Motor neuron (in vitro differentiated cells): Measurements from ENCODE around the gene ELL2. TPM values are rescaled to one million over a fixed set of nuclear protein-coding genes. Genes with fewer than 3 reads are reported as not detected.
A peak's percentile ranks its signal among the peaks of the same experiment; 100 is the strongest.
"Not testable (repeated sequence)": the region's sequence is repeated elsewhere in the genome, so short reads cannot be mapped to it uniquely, and the experiment has no call there.

ENCODE experiments used
- ATAC-seq, 8 experiments: fragments of 200-7000 bp; cut with Tn5 transposase; replicated peaks in 6 of 8; 2 replicates each; pipeline ENCODE4 v1.8.0; 2021; ENCODE audit warnings: mild to moderate bottlenecking in 8 of 8, moderate library complexity in 8 of 8
- H3K27ac ChIP-seq, 2 donors: fragments of 250-450 bp; sonication (Bioruptor Pico); 2 replicates each; pipeline ENCODE4 v1.9.0; 2021; ENCODE audit warnings: antibody characterized with exemption in 2 of 2, mild to moderate bottlenecking in 2 of 2, moderate library complexity in 1 of 2
- H3K4me1 ChIP-seq, 2 donors: fragments of 250-450 bp; sonication (Bioruptor Pico); replicated peaks in 1 of 2; 2 replicates each; pipeline ENCODE4 v1.6.1; 2021; ENCODE audit warnings: antibody characterized with exemption in 2 of 2, mild to moderate bottlenecking in 2 of 2, moderate library complexity in 1 of 2
- H3K4me3 ChIP-seq, 5 donors: fragments of 250-450 bp; sonication (Bioruptor Pico); 2 replicates each; pipeline ENCODE4 v1.9.0; 2021; ENCODE audit warnings: antibody characterized with exemption in 5 of 5, mild to moderate bottlenecking in 5 of 5, moderate library complexity in 4 of 5
- WGBS, 10 experiments: fragments of 450-650 bp; shearing (Covaris generic); methylation state at CpG; one replicate each; pipeline ENCODE4 v1.0.0; 2022; 5-methylcytosine and 5-hydroxymethylcytosine counted together
- in situ Hi-C, 9 experiments: fragments of 400-800 bp; cut with MboI; loops; one replicate each; pipeline ENCODE4 v1.15.0; 2021; ENCODE audit warnings: low sequenced_read_pairs in 9 of 9, low pct_unique_long_range_greater_than_20kb in 2 of 9; ENCODE audit not compliant: unreplicated experiment in 9 of 9
- total RNA-seq, 8 experiments: library from RNA; unstranded; fragments of 300-600 nt; gene quantifications; 2 replicates each; pipeline versions ENCODE4 v1.2.3 to v1.2.4, GENCODE V29; 2022

The ELL2 gene
- total RNA-seq, 8 experiments from 2014 or later = 3.4 to 46.2 (median 19.2) TPM

DNA sequence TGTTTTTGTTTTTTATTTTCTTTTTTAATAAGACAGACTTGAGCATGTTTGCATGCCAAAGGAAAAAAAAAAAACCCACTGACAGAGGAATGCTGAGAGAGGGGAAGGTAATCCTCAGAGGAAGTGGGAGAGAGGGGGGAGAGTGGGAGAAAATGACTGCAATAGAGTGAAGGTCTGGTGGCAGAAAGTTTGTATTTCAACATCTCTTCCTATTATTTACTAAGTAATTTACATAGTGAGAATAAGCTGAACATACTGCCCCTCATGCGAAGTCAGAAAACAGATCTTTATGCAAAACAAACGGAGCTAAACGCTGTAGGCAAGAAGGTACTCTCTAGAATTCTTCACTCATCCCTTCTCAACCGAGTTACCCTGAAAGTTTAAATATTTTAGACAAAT lies 45.0 kb downstream of the ELL2 start:
- in situ Hi-C loops = no loop called here
- WGBS, 10 experiments = 32 to 100% (median 93%) methylated on average over 1 to 4 of the region's 4 CpGs; no CpG with 5 or more reads in 2 of the 10 experiments
- H3K4me1 ChIP-seq = peaks cover 0 to 5% of the 10 kb centered on the region in 2 donors
- H3K27ac ChIP-seq = no peak overlapping the region
- ATAC-seq = peak in 1 of 8 experiments; percentile 69
- H3K4me3 ChIP-seq = no peak overlapping the region

GRCh38 chr5:95915999-95916686 lies 45.5 kb downstream of the ELL2 start:
- WGBS, 10 experiments = 61 to 100% (median 87%) methylated on average over 1 to 3 of the region's 3 CpGs; no CpG with 5 or more reads in 1 of the 10 experiments
- Histone ChIP-seq H3K4me3 (no peak overlapping the region), H3K4me1 (peaks cover 0 to 5% of the 10 kb centered on the region in 2 donors), H3K27ac (no peak overlapping the region)
- no peak for ATAC-seq
- in situ Hi-C loops = no loop called here

- H3K4me3 ChIP-seq = no peak overlapping the region
- H3K27ac ChIP-seq = no peak overlapping the region
- ATAC-seq = no peak
- WGBS, 10 experiments = 80 to 100% (median 90%) methylated on average over 1 to 6 of the region's 6 CpGs
- peaks cover 0 to 5% of the 10 kb centered on the region in 2 donors for H3K4me1 ChIP-seq
- in situ Hi-C loops = no loop called here
Observed at GRCh38 chr5:95913663-95914062, 48.0 kb downstream of the ELL2 start.

DNA sequence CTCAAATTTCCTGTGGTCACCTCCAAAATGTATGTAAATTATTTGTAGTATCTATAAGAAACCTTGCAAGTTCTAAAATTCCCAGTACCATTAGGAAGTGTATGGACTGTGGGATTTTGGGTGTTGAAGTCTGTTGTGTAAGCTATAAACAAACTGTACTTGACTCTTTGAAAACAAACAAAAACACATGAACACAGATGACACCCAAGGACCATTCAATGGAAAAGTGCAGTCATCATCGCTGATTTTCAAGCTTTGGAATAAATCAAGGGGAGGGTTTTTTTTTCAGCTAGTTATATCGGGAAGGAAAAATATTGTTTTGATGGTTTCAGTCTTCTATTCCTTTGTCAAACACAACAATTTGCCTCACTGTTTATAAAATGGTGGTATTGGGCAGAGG lies 49.6 kb downstream of the ELL2 start:
- Histone ChIP-seq H3K4me1 (peaks cover 0 to 5% of the 10 kb centered on the region in 2 donors), H3K4me3 (no peak overlapping the region), H3K27ac (no peak overlapping the region)
- in situ Hi-C loops = no loop called here
- no peak for ATAC-seq
- 16 to 93% (median 63%) methylated on average over 1 to 2 of the region's 2 CpGs for WGBS, 10 experiments

- ATAC-seq = no peak
- Histone ChIP-seq H3K4me1 (no peaks in the 10 kb centered on the region), H3K27ac (no peak overlapping the region), H3K4me3 (no peak overlapping the region)
- in situ Hi-C loops = no loop called here
- 72 to 100% (median 100%) methylated on average over 1 to 4 of the region's 4 CpGs; no CpG with 5 or more reads in 2 of the 10 experiments for WGBS, 10 experiments
Observed at GRCh38 chr5:95910521-95910920, 51.1 kb downstream of the ELL2 start.

DNA sequence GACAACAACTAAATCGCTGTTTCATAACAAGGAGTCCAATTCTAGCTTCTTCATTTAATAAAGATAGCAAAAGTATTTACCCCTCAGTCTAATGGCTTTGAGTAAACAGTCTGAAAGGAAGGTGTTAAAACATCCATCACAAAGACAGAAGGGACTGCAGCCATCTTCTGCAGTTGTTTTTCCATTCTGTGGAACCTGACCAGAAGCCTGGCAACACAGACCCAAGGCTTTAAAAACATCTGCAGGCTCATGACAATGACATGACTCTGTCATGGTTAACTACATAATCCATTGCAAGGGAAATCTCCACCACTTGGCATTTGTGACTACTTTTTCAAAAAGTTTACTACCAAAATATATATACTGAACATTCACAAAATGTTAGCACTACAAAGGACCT lies 51.9 kb downstream of the ELL2 start:
- H3K4me3 ChIP-seq = no peak overlapping the region
- ATAC-seq = peak in 1 of 8 experiments; percentile 56
- in situ Hi-C loops = no loop called here
- H3K4me1 ChIP-seq = no peaks in the 10 kb centered on the region
- no peak overlapping the region for H3K27ac ChIP-seq
- WGBS, 10 experiments = 60 to 100% (median 90%) methylated on average over 1 of the region's 1 CpG; no CpG with 5 or more reads in 1 of the 10 experiments

- Histone ChIP-seq H3K4me3 (no peak overlapping the region), H3K4me1 (no peaks in the 10 kb centered on the region), H3K27ac (no peak overlapping the region)
- ATAC-seq = no peak
- in situ Hi-C loops = no loop called here
Observed at GRCh38 chr5:95908799-95909198, 52.9 kb downstream of the ELL2 start.

GRCh38 chr5:95907740-95908706 lies 53.6 kb downstream of the ELL2 start:
- Histone ChIP-seq H3K27ac (no peak overlapping the region), H3K4me3 (no peak overlapping the region), H3K4me1 (no peaks in the 10 kb centered on the region)
- WGBS, 10 experiments = 39 to 100% (median 96%) methylated on average over 1 to 5 of the region's 5 CpGs; no CpG with 5 or more reads in 1 of the 10 experiments
- in situ Hi-C loops = no loop called here
- ATAC-seq = no peak

- Histone ChIP-seq H3K4me3 (no peak overlapping the region), H3K4me1 (no peaks in the 10 kb centered on the region), H3K27ac (no peak overlapping the region)
- WGBS, 10 experiments = 80 to 100% (median 94%) methylated on average over 1 to 4 of the region's 5 CpGs
- ATAC-seq = no peak
- in situ Hi-C loops = no loop called here
Observed at GRCh38 chr5:95907067-95907705, 54.5 kb downstream of the ELL2 start.

GRCh38 chr5:95906398-95906797 lies 55.3 kb downstream of the ELL2 start:
- in situ Hi-C loops, H3K4me1 ChIP-seq, H3K27ac ChIP-seq, H3K4me3 ChIP-seq, ATAC-seq: not testable (repeated sequence)
- 80 to 100% (median 96%) methylated on average over 1 to 3 of the region's 3 CpGs; no CpG with 5 or more reads in 2 of the 10 experiments for WGBS, 10 experiments

- no peak overlapping the region for H3K4me3 ChIP-seq
- 60 to 100% (median 90%) methylated on average over 1 to 5 of the region's 5 CpGs; no CpG with 5 or more reads in 1 of the 10 experiments for WGBS, 10 experiments
- no peak overlapping the region for H3K27ac ChIP-seq
- in situ Hi-C loops = no loop called here
- H3K4me1 ChIP-seq = no peaks in the 10 kb centered on the region
- ATAC-seq = no peak
Observed at GRCh38 chr5:95904827-95905226, 56.8 kb downstream of the ELL2 start.

DNA sequence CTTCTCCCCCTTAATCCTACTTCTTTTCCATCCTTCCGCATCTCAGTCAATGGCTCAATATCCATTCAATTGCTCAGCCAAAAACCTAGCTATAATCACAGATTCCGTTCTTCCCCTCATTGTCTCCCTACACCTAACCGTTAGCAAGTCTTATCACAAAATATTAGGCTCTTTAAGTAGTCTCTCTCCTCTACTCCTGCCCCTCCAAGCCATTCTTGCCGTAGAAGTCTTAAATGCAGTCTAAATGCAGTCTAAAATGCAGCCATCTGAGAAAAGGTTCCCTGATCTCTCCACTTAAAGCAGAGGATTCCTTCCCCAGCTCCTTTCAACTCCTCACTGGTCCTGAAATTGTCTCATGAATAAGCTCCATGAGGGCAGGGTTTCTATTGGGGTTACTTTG lies 57.8 kb downstream of the ELL2 start:
- 97 to 100% (median 100%) methylated on average over 1 to 4 of the region's 4 CpGs; no CpG with 5 or more reads in 1 of the 10 experiments for WGBS, 10 experiments
- ATAC-seq = no peak
- Histone ChIP-seq H3K4me1 (no peaks in the 10 kb centered on the region), H3K27ac (no peak overlapping the region), H3K4me3 (no peak overlapping the region)
- in situ Hi-C loops = no loop called here
